Ammon's horn (tissue), 1 donor: Measurements from ENCODE around the gene CUL4A.
A peak's percentile ranks its signal among the peaks of the same experiment; 100 is the strongest.

ENCODE experiments used
- DNase-seq: peaks from one replicate; pipeline ENCODE4 v3.0.0-alpha.2; 2016; ENCODE audit warnings: low spot score

The CUL4A gene

DNA sequence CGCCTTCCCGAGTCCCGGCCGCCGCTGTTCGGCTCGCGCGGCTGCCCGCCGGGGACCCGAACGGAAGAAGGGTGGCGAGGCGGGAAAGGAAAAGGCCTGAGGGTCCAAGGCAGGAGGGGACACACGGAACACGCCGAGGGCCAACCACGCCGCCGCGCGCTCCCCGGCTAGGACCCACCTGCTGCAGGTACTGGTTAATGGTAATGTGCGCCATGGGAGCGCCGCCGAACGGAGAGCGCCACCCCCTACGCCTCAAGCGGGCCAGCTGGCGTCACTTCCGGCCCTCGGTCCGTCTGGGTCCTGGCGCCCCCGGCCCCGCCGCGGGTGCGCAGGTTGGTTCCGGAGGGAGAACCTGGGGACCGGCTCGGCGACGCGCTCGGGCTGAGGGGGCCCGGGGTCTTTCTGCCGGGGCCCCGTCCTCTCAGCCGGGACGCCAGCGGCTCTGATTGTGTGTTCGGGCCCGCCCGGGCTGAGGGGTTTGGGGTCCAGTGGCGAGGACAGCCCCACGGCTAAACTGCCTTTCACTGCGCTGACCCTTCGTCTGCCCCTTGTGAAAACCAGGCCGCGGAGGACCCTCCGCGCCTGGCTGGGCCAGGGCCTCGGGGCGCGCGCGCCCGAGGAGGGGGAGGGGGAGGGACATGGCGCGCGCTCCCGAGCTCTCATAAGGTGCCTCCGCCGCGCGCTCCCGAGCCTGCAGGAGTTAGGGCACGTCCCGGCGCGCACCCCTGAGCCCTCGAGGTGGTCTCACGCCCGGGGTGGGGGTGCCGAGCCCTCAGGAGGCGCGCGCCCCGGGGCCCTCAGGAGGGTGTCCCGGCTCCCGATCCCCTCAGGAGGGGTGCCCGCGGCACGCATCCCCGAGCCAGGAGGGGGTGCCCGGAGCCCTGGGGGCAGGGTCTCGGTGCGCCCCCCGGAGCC lies 735 bp upstream of the CUL4A start, which contains the start of gene PCID2:
TSS of gene PCID2 (minus strand) at position 249 of the 915 bp plus-strand sequence. CDS start at position 214, 35 bp downstream.
- DNase-seq, result peak; percentile 91

DNA sequence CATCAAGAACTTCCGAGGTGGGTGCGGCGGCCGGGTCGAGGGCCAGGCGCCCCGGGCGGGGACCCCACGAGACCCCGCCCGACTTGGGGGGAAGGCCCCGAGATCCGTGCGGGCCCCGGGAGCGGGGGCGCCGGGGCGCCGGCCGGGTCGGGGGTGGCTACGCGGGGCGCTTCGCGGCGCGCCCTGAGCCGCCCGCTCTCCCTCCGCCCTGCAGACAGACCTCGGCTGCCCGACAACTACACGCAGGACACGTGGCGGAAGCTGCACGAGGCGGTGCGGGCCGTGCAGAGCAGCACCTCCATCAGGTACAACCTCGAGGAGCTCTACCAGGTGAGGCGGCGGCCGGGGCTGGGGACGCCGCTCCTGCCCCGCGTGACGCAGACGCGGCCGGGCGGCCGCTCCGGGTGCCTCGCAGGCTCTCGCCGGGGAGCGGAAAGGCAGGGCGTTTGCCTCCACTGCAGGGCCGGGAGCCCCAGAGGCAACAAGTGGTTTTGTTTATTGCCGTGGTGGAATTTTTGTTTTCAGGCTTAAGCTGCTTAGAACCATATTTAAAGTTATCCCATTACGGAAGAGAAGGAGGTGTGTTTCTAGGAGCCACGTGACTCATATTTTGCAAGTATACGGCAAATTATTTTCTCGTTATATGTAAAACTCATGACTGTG lies 477 bp downstream of the CUL4A start:
- DNase-seq, result peak; percentile 45

DNA sequence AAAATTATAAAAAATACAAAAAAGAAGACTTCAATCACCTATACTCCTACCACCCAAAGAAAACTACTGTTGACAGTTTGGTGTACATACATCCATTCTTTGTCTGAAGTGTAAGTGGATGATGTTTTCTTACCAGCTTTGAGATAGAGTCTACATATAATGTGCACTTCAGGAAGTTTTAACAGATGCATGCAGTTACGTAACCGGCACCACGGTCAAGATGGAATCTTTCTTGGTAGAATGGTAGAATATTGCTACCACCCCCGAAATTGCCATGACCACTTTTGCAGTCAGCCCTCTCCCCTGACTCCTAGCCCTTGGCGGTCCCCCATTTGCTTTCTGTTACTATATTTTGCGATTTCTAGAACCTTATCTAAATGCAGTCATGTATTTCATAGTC lies 1.4 kb downstream of the CUL4A start:
- DNase-seq, result no peak

DNA sequence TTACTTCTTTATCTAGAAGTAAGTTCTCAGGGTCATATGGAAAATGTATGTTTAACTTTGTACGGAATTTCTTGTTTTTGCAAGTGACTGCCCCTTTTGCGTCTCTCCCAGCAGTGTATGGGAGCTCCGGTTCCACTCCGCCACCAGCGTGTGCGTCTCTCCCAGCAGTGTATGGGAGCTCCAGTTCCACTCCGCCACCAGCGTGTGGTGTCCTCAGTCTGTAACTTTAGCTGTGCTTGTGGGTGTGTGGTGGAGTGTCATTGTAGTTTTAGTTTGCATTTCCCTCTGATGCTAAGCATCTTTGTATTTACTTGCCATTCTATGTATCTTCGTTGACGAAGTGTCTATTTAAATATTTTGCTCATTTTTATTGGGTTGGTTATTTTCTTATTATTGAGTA lies 2.4 kb downstream of the CUL4A start:
- no peak for DNase-seq

DNA sequence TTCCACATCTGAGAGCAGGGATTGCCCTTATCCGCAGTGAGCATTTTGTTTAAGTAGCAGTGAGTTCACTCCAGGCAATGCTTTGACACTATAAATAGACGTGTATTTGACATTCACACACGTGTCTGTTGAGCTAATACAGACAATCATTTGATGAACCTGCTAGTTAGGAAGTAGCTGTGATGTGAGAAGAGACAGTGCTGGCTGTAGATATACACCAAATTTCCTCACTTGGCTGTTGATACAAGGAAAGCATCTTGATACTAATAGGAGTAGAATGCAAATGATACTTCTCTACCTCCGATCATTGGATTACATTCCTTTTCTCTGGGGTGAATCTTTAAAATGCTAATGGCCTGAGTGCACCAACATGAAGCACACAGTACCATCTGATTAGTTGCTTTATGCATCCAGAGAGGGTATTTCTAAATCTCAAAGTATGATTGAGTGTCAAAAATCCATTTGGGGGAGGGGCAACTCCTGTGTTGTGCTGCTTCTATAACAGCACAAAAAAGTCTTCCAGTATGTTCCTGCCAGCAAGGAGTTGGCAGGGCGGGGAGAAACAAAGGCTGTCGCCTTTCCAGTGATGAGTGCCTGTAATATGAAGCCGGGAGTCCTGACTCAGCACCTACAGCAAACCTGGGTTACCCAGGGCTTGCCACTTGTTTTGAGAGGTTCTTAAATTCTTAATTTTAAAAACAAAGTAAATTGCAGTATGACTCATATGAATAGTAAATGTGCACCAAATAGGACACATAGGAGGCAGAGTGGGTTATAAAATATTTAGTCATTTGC lies 7.0 kb downstream of the CUL4A start:
- DNase-seq, result peak; percentile 26

DNA sequence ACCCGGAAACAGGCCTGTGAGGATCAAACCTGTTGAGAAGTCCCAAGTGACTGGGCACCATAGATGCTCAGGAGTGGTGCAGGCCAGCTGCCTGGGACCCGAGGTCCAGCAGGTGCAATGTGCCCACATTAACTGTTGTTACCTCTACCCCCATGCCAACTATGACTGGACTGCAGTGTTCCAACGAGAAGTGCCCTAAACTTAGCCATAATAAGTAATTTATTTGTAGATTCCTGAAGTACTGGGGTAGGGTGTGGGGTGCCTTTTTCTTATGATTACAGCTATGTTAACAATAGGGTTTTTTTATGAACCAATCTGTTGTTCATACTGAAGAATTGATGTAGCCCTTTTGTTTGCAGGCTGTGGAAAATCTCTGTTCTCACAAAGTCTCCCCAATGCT lies 9.2 kb downstream of the CUL4A start:
- DNase-seq, result no peak

DNA sequence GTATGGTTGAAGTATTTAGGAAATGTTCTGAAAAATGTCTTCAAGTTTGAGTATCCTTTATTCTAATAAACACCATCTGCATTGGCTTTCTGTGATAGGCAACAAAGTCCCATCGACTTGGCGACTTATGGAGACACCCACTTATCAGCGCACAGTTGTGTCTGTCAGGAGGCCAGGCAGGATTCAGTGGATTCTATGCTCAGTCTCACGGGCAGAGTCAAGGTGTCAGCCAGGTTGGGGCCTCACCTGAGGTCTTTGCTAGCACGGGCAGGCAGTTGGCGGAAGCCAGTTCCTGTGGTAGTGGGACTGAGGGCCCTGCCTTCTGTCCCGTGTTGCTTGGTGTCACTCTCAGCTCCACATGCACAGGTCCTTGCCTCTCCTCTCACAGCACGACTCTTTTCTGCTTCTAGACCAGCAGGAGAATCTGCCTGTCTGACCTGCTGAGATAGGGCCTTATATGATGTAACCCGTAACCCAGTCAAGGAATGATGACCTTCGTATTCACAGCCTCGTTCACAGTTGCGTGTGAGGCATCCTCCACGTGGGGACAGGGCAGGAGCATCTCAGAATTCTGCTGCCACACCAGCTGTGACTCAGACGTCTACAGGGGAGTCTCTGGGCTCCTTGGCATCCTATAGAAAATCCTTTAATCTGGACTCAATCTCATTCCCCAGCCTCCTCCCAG lies 10.0 kb downstream of the CUL4A start:
- DNase-seq, result no peak

DNA sequence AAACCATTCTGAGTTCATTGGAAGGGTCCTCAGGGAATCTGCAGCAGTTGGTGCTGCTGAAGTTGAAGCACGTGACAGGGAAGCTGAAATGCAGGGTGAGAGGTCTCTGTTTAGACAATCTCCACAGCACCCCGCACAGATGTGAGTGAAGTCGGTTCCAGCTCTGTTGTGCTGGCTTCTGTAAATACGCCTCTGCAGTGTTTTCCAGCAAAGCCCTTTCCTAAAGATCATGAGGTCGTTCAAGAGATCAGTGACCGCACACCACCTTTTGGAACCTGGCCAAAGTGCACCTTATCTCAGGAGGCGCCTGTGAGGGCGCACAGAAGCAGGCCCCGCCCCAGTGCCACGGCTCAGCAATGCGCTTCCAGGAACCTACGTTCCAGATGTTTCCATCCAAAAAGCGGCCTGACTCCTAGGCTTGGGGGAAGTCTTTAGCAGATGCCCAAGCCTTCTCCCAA lies 10.8 kb downstream of the CUL4A start:
- no peak for DNase-seq

DNA sequence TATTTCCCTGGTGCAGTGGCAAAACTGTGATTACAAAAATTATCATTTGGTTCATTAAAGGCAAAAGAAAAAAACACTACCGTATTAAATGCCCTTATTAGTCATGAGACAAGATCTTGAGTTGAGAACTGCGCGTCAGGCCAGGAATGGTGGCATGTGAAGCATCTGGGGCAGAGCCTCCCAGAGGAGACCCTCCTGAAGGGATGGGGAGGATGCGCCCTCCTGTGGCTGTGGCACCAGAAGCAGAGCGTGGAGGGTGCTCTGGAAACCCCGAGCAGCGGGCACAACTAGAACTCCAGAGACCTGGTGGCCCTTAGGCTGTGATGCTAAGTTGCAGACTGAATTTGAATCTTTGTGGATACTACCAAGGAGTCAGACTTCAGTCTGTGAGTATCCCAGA lies 11.5 kb downstream of the CUL4A start:
- no peak for DNase-seq

DNA sequence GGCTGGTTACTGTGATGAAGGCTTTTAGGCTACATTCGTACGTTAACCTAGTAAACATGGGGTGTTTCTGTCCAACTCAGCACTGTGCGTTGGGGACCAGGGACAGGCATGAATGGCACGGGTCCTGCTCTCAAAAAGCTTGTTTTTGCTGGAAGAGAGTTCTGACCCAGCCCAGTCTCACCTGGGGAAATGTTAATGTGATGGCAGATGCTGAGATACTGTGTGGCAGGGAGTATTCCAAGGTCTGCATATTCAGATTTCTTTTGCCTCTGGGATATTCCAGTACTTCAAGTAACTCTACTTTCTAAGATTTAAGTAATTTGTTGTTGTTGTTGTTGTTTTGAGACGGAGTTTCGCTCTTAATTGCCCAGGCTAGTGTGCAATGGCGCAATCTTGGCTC lies 13.7 kb downstream of the CUL4A start:
- no peak for DNase-seq

DNA sequence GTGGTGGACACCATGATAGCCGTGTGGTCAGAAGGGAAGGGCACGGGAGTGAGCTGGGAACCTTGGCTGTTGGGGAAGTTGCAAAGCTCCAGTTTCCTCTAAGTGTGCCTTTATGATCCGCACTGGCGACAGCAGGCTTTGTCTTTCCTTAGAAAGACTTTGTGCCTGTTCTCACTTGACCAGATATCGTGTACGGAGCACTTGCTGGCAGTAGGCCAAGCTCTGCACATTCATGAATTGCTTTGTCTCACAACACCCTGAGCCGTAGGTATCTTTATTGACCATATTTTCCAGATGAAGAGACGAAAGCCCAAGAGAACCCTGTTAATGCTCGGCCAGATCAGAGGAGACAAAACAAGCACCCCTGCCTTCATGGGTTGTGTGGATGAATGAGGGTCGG lies 15.1 kb downstream of the CUL4A start:
- no peak for DNase-seq

DNA sequence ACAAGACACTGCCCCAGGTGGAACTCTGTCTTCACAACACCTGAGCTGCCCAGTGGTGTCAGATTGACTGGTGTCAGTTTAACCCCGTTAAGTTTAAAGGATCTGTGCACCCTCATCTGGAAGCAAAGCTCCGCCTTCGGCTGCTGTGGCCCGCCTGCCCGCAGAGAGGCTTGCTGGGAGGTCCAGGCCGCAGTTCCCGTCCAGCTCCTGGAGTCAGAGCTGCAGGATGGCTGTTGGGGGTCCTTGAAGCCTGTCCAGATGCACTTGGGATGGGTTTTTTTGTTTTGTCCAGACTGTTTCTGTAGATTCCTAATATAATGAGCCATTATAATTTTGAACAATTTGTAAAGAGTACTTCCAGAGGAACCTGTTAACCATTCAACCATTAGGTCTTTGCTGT lies 16.1 kb downstream of the CUL4A start:
- no peak for DNase-seq

DNA sequence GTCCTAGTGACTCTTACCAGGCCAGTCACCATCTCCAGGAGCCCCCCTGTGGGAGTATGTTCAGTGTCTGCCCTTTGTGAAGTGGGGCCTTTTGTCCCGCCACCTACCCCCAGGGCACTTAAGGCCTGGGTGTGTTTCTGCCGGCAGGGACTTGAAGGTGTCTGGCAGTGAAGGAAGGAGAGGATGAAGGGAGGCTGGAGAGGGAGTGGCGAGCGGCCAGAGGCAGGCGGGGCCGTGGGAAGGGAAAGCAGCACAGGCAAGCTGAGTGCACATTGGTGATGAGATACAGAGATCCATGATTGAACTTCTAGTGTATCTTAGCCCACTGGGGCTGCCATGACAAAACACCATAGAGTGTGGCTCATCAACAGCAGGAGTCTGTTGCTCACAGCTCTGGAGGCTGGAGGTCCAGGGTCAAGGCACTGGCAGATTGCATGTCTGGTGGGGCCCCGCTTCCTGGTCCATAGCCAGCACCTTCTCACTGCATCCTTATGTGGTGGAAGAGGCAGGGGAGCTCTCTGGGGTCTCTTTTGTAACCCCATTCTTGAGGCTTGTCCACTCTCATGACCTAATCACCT lies 17.5 kb downstream of the CUL4A start:
- no peak for DNase-seq

DNA sequence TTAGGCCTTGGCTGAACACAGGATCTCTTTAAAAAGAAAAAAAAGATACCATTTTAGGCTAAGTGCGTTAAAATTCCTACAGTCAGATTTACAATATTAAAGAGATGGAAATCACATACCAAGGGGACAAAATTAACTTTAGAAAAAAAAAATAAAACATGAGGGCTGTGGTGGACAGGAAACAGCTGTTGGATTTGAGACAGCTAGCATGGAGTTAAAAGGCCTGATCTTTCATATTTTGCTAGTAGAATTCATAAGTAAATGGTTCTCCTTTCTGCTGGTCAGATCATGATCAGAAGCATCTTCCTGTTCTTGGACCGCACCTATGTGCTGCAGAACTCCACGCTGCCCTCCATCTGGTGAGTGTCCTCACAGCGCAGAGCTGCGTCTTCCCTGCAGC lies 19.7 kb downstream of the CUL4A start:
- no peak for DNase-seq

DNA sequence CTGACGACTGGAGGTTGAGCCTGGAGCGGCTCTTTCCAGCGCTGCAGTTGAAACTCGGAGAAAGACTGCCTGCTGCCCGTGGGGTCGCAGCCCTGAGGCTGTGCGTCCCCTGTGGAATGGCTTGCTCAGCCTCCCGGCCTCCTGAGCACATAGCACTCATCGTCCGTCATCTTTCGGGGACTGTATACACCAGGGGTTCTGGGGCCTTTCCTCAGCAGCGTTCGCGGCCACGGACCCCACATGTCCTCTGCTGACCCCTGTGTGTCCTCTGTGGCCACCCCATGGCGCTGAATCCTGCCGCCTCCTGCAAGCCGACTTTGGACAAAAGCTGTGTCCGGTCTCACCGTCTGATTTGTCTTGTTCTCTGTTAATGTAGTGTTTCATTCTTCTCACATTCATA lies 20.4 kb downstream of the CUL4A start:
- DNase-seq, result no peak

DNA sequence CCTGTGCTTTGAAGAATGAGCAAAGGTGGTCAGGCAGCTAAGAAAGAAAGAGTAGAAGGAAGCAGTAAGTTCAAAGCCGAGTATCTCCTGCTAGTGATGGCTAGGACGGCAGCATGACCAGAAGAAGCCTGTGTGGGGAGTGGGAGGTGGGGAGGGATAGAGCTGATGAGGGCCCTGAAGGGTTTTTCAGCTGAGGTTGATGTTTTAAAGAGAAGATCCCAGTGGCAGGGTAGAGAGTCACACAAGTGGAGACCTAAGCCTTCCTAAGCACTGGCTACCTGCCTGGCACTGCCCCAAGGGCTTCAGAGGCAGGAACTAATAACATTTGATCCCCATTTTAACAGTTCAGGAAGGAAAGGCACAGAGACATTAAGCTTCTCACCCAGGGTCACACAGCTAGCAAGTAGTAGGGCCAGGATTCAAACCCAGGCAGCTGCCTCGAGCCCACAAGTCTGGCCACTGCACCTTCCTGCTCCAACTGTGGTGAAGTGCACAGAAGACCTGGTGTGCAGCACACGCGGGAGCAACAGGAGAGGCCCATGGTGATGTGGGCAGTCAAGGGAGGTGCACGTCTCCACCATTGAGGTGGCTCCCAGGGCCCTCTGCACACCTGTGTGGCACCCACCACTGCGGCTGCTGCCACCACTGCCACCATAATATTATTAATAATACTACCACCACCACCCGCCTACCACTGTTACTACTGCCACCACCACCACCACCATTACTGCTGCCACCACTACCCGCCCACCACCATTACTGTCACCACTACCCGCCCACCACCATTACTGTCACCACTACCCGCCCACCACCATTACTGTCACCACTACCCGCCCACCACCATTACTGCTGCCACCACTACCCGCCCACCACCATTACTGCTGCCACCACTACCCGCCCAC lies 22.1 kb downstream of the CUL4A start:
- no peak for DNase-seq

DNA sequence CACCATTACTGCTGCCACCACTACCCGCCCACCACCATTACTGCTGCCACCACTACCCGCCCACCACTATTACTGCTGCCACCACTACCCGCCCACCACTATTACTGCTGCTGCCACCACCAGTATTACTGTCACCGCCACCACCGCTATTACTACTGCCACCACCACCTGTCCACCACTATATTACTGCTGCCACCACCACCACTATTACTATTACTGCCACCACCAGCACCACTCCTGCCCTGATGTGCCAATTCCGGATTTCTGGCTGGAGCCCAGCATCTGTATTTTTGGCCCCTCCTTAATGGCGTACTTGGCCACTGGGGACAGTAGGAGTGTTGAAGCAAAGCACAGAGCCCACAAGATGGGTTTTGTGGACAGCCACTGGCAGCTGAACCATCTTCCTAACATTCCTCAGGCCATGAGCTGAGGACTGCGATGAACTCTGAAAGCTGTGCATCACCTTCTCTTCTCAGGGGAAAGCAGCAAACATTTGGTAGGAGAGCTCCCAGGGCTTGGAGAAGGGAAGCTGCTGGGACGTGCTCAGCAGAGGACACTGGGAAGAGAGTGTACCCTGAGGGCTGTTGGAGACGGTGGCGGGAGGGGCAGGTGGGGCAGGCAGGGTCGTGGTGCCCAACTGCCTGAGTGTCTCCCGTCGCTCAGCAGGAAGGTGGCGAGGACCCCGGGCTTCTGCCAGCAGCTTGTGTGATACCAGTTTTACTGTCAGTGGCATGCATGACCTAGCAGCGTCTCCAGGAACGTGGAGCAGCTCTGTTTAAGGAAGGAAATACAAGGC lies 23.0 kb downstream of the CUL4A start:
- DNase-seq, result no peak

DNA sequence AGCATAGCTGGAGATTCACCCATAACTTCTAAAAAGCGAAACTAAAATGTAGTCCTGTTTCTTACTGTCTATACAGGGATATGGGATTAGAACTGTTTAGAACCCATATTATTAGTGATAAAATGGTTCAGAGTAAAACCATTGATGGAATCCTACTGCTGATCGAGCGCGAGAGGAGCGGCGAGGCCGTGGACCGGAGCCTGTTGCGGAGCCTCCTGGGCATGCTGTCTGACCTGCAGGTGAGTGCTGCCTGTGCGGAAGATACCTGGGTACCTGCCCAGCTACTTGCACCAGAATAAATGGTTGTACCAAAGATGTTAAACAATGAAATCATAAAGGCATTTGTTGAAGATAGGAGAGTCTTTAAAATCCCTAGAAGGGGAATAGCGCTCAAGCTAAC lies 23.7 kb downstream of the CUL4A start:
- no peak for DNase-seq

DNA sequence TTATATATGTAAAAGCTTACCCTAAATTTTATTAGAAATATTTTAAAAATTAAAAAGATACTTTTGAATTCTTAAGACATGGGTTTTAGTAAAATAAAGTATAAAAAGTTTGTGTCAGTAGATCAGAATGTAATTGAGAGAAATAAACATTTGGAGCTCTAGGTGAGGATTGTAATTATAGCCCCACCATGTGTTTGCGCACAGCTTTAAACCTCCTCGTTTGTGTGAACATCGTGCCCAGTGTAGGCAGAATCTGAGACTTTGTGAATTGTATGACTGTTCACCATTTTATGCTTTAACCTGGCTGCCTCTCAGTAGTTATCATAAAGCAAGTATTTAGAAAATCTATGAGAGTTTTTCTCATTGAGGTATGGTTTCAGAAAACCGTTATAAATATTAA lies 29.1 kb downstream of the CUL4A start:
- DNase-seq, result peak; percentile 40

DNA sequence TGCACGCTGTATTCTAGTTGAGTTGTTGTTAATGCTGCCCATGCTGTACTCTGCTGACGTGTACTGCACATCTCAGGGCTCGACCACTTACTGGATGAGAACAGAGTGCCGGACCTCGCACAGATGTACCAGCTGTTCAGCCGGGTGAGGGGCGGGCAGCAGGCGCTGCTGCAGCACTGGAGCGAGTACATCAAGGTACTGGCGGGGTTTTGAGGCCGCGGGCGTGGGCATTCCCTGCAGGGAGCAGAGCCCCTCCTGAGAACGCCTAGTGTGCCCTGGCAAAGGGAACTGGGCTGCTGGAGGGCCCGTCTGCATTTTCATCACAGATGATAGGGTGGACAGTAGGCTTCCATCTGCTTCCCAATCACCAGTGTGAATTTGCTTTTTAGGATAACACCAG lies 29.9 kb downstream of the CUL4A start:
- no peak for DNase-seq
